Sigmoid colon (tissue), 7 donors: Measurements from ENCODE around the gene CCNL1. TPM values are rescaled to one million over a fixed set of nuclear protein-coding genes. Genes with fewer than 3 reads are reported as not detected.

Experiments
- DNase-seq: peaks from one replicate; pipeline ENCODE4 v3.0.0-alpha.2; 2019
- H3K27ac ChIP-seq, 4 donors: fragments of 200-600 bp; sonication (generic); one replicate each; pipeline ENCODE4 v1.5.1; 2016 to 2019; ENCODE audit warnings: mild to moderate bottlenecking in 1 of 4
- H3K27me3 ChIP-seq, 3 donors: fragments of 200-600 bp; sonication (generic); one replicate each; pipeline ENCODE4 v1.5.1; 2019; ENCODE audit warnings: mild to moderate bottlenecking in 1 of 3
- H3K36me3 ChIP-seq, 4 donors: fragments of 200-600 bp; sonication (generic); one replicate each; pipeline ENCODE4 v1.5.1; 2016 to 2019
- H3K4me1 ChIP-seq, 4 donors: fragments of 200-600 bp; sonication (generic); one replicate each; pipeline ENCODE4 v1.5.1; 2017 to 2019
- H3K4me3 ChIP-seq, 4 donors: fragments of 200-600 bp; sonication (generic); one replicate each; pipeline ENCODE4 v1.5.1; 2017 to 2019; ENCODE audit warnings: mild to moderate bottlenecking in 2 of 4, moderate library complexity in 1 of 4
- H3K9me3 ChIP-seq, 4 donors: fragments of 200-600 bp in 3 of 4; sonication (generic) in 3 of 4; one replicate each; pipeline versions ENCODE4 v1.5.1 to v1.6.1; 2013 to 2019
- EP300 ChIP-seq, 4 donors: sonication (generic); formaldehyde crosslinking; IDR thresholded peaks; one replicate each; pipeline ENCODE4 v1.6.1; 2017; ENCODE audit warnings: antibody characterized with exemption in 4 of 4
- POLR2A ChIP-seq, 2 donors: fragments of 450-650 bp; IDR thresholded peaks; one replicate each; pipeline ENCODE4 v1.6.1; 2016; ENCODE audit warnings: antibody characterized with exemption in 2 of 2, mild to moderate bottlenecking in 2 of 2, moderate library complexity in 2 of 2
- POLR2AphosphoS5 ChIP-seq, 4 donors: sonication (generic); formaldehyde crosslinking; IDR thresholded peaks; one replicate each; pipeline ENCODE4 v1.6.1; 2017; ENCODE audit warnings: antibody characterized with exemption in 4 of 4
- WGBS, 2 donors: extraction: QIAGEN DNeasy Blood & Tissue Kit; methylation state at CpG; one replicate each; pipeline ENCODE4 v1.1.7; 2013; 5-methylcytosine and 5-hydroxymethylcytosine counted together
- intact Hi-C: fragments of 100-400 bp; cut with DNase I; formaldehyde crosslinking; loops from one replicate; pipeline ENCODE4 v1.15.1; 2023
- polyA plus RNA-seq, 3 donors: library from polyadenylated mRNA; stranded (reverse); fragments of 200-250 nt; gene quantifications; one replicate each; pipeline ENCODE4 v1.2.3, GENCODE V29; 2013
- total RNA-seq, 4 donors: library from RNA; depleted of rRNA; stranded (reverse); fragments of >200 nt; gene quantifications; one replicate each; pipeline ENCODE4 v1.1.0, GENCODE V29; 2016
- TF ChIP-seq, protein P1 (sequence below), 4 experiments: fragments of 450-650 bp in 3 of 4; fragments of 200-600 bp in 1 of 4; IDR thresholded peaks; one replicate each; pipeline ENCODE4 v1.5.1; 2016 to 2019; ENCODE audit warnings: antibody characterized with exemption in 4 of 4, mild to moderate bottlenecking in 3 of 4, moderate library complexity in 2 of 4
- donor health status: healthy with polysubstance abuse.
- donor health status: Bipolar disorder and iron deficiency.
- donor health status: healthy.

The CCNL1 gene
- total and polyA plus RNA-seq, 7 donors: 25.2 to 403 (median 110) TPM

DNA sequence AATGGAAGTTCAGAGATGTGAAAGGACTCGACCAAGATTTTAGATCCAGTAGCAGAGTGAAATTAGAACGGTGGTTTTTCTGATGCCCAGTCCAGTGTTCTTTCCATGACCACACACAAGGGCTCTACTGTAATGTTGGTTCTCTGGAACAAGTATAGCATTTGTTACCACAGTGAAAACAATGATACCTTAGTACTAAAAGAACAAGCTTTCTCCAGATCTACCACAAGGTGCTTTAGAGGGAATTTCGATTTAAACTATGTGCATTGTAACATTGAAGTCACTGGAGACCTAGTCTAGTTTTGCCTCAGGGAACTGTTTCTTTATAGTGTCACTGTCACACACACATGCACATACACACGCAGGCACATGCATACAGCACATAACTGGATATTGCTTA is 12.8 kb upstream of the CCNL1 start:
- no peak for TF ChIP-seq EP300 (IDR thresholded peaks at IDR 0.05)
- TF ChIP-seq, protein P1, sequence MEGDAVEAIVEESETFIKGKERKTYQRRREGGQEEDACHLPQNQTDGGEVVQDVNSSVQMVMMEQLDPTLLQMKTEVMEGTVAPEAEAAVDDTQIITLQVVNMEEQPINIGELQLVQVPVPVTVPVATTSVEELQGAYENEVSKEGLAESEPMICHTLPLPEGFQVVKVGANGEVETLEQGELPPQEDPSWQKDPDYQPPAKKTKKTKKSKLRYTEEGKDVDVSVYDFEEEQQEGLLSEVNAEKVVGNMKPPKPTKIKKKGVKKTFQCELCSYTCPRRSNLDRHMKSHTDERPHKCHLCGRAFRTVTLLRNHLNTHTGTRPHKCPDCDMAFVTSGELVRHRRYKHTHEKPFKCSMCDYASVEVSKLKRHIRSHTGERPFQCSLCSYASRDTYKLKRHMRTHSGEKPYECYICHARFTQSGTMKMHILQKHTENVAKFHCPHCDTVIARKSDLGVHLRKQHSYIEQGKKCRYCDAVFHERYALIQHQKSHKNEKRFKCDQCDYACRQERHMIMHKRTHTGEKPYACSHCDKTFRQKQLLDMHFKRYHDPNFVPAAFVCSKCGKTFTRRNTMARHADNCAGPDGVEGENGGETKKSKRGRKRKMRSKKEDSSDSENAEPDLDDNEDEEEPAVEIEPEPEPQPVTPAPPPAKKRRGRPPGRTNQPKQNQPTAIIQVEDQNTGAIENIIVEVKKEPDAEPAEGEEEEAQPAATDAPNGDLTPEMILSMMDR (IDR thresholded peaks at IDR 0.05): no peak
- TF ChIP-seq POLR2AphosphoS5 (IDR thresholded peaks at IDR 0.05): no peak
- TF ChIP-seq POLR2A (IDR thresholded peaks at IDR 0.05): no peak
- Histone ChIP-seq H3K27ac (no peak overlapping the region), H3K27me3 (no peaks in the 10 kb centered on the region), H3K4me3 (no peak overlapping the region), H3K4me1 (peaks cover 0 to 24% (median 19%) of the 10 kb centered on the region in 4 donors), H3K36me3 (no peaks in the 10 kb centered on the region), H3K9me3 (no peaks in the 10 kb centered on the region)
- WGBS, 2 donors: 90% methylated on average over 4 of the region's 4 CpGs
- intact Hi-C loops: no loop called here
- DNase-seq: no peak

DNA sequence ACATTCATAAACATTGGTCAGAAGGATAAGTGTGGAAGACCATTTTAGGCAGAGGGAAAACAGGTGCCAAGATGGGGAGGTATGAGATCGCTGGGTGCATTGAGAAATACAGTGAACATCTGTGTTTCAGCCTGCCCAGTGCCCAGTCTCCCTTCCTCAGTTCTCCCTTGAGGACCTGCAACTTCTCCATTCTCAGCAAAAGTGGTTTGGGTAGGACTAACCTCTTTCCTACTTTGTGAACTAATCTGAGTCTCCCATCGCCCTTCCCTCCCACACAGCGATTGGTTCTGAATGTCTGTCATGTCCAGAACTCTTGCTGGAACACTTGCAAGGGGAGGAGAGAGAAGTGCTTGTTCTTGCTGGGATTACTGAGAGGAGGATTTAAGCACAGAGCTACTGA is 10.9 kb upstream of the CCNL1 start:
- TF ChIP-seq EP300 (IDR thresholded peaks at IDR 0.05) (no peak), POLR2AphosphoS5 (IDR thresholded peaks at IDR 0.05) (peak in 1 of 4 donors; percentile 3)
- H3K4me1 ChIP-seq: peaks cover 0 to 10% (median 7%) of the 10 kb centered on the region in 4 donors
- no peaks in the 10 kb centered on the region for H3K27me3 ChIP-seq
- WGBS, 2 donors: 67 to 89% methylated on average over 3 of the region's 3 CpGs
- no peak overlapping the region for H3K27ac ChIP-seq
- no peak for DNase-seq
- intact Hi-C loops: no loop called here
- no peak overlapping the region for H3K4me3 ChIP-seq
- no peaks in the 10 kb centered on the region for H3K9me3 ChIP-seq
- H3K36me3 ChIP-seq: no peaks in the 10 kb centered on the region

DNA sequence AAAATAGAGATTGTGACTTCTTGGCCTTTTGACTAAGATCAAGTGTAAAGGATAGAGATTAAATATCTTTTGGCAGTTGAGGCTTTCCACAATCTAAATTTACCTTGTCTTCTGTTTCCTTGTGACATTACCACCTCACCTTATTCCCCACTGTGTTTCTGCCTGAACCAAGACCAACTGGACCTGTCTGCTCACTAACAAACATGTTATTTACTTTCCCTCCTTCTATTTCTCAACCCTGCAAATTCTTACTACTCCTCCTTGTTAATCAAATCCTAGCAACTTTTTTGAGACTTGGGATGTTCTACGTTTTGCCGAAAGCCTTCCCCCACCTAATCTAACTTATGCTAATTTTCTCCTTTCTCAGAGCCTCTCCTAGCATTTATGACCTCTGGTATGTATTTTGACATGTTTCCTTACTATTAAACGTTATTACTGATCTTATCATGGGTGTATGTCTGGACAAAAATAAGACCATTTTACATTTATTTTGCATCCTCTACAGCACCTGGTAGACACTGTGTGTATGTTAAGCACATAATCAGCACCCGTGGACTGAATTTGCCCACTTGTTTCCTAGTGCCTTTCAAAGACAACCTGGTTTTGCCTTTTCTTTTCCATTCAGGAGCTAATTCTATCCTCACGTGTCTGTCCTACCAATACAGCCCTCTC is 7.6 kb upstream of the CCNL1 start:
- TF ChIP-seq EP300 (IDR thresholded peaks at IDR 0.05) (no peak), POLR2A (IDR thresholded peaks at IDR 0.05) (no peak), POLR2AphosphoS5 (IDR thresholded peaks at IDR 0.05) (no peak)
- TF ChIP-seq, protein P1 (IDR thresholded peaks at IDR 0.05): no peak
- Histone ChIP-seq H3K9me3 (no peaks in the 10 kb centered on the region), H3K27ac (no peak overlapping the region), H3K36me3 (no peaks in the 10 kb centered on the region), H3K4me1 (no peaks in the 10 kb centered on the region), H3K4me3 (no peak overlapping the region), H3K27me3 (no peaks in the 10 kb centered on the region)
- DNase-seq: no peak
- WGBS, 2 donors: 58 to 78% methylated on average over 5 of the region's 5 CpGs
- intact Hi-C loops: no loop called here

DNA sequence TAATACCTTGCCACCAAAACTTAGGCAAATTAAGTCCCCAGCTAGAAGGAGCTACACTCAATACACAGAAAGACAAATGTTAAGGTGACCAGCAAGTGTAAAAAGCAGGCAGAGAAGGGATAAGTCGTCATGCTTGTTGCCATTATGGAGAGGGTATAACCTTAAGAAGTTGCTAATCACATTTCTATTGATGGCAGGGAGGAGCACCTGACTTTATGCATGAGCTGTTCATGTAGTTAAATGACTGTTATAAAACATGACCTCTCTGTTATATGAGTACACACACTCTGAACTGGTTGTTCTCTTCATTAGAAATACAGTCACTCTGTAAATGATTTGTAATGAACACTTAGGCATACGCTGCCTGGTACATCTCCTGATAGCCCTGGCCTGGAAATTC is 6.6 kb upstream of the CCNL1 start:
- intact Hi-C loops: no loop called here
- DNase-seq: no peak
- peaks cover 0 to 1% (median under 1%) of the 10 kb centered on the region in 4 donors for H3K4me1 ChIP-seq
- no peak for TF ChIP-seq POLR2AphosphoS5 (IDR thresholded peaks at IDR 0.05)
- no peak for TF ChIP-seq EP300 (IDR thresholded peaks at IDR 0.05)
- TF ChIP-seq, protein P1 (IDR thresholded peaks at IDR 0.05): no peak
- no peak for TF ChIP-seq POLR2A (IDR thresholded peaks at IDR 0.05)
- 22 to 61% methylated on average over 2 of the region's 2 CpGs for WGBS, 2 donors
- H3K9me3 ChIP-seq: no peaks in the 10 kb centered on the region
- H3K36me3 ChIP-seq: no peaks in the 10 kb centered on the region
- H3K27me3 ChIP-seq: no peaks in the 10 kb centered on the region
- no peak overlapping the region for H3K27ac ChIP-seq
- H3K4me3 ChIP-seq: no peak overlapping the region

GRCh38 chr3:157166115-157166514 is 6.2 kb upstream of the CCNL1 start:
- DNase-seq: no peak
- Histone ChIP-seq H3K4me3 (no peak overlapping the region), H3K27me3 (no peaks in the 10 kb centered on the region), H3K9me3 (no peaks in the 10 kb centered on the region), H3K27ac (no peak overlapping the region), H3K4me1 (peaks cover 0 to 6% (median 5%) of the 10 kb centered on the region in 4 donors), H3K36me3 (no peaks in the 10 kb centered on the region)
- TF ChIP-seq, protein P1 (IDR thresholded peaks at IDR 0.05): no peak
- TF ChIP-seq POLR2A (IDR thresholded peaks at IDR 0.05) (no peak), EP300 (IDR thresholded peaks at IDR 0.05) (no peak), POLR2AphosphoS5 (IDR thresholded peaks at IDR 0.05) (no peak)
- intact Hi-C loops: no loop called here
